Osteoblast (primary cell): ENCODE measurements around the gene PRKAR1B. TPM values are rescaled to one million over a fixed set of nuclear protein-coding genes. Genes with fewer than 3 reads are reported as not detected.
"Not testable (repeated sequence)": the region's sequence is repeated elsewhere in the genome, so short reads cannot be mapped to it uniquely, and the experiment has no call there.

Source experiments
- DNase-seq: peaks from one replicate; pipeline ENCODE4 v3.0.0; 2011; ENCODE audit warnings: low spot score, mixed read lengths; ENCODE audit not compliant: insufficient read length; ENCODE audit errors: missing footprints
- H2AFZ ChIP-seq: 2 replicates; pipeline ENCODE4 v1.6.0; 2011; ENCODE audit warnings: mild to moderate bottlenecking, low read length
- H3K27ac ChIP-seq: 2 replicates; pipeline ENCODE4 v1.5.1; 2011; ENCODE audit warnings: mild to moderate bottlenecking, low read depth, low read length, moderate library complexity
- H3K27me3 ChIP-seq: 2 replicates; pipeline ENCODE4 v1.6.0; 2012; ENCODE audit warnings: mild to moderate bottlenecking, control low read depth, inconsistent platforms, low read length, moderate library complexity; ENCODE audit not compliant: insufficient read depth
- H3K36me3 ChIP-seq: 2 replicates; pipeline ENCODE4 v1.5.1; 2011; ENCODE audit warnings: mild to moderate bottlenecking, low read length, control low read depth, moderate library complexity; ENCODE audit not compliant: insufficient read depth
- H3K4me1 ChIP-seq: 2 replicates; pipeline ENCODE4 v1.5.1; 2011; ENCODE audit warnings: mild to moderate bottlenecking, low read length, control low read depth, moderate library complexity; ENCODE audit not compliant: insufficient read depth
- H3K4me2 ChIP-seq: 2 replicates; pipeline ENCODE4 v1.6.0; 2011; ENCODE audit warnings: mild to moderate bottlenecking, low read length; ENCODE audit not compliant: insufficient read depth
- H3K4me3 ChIP-seq: fragments of 200-600 bp; sonication (generic); 3 replicates; pipeline ENCODE4 v1.5.1; 2012; ENCODE audit warnings: mild to moderate bottlenecking, low read length, inconsistent platforms; ENCODE audit not compliant: insufficient read depth
- H3K79me2 ChIP-seq: 2 replicates; pipeline ENCODE4 v1.6.0; 2012; ENCODE audit warnings: mild to moderate bottlenecking, low read length, control low read depth, inconsistent platforms; ENCODE audit not compliant: insufficient read depth
- H3K9me3 ChIP-seq: 2 replicates; pipeline ENCODE4 v1.5.1; 2011; ENCODE audit warnings: low read depth, low read length, control low read depth
- H4K20me1 ChIP-seq: 2 replicates; pipeline ENCODE4 v1.6.0; 2012; ENCODE audit warnings: mild to moderate bottlenecking, low read length, control low read depth; ENCODE audit not compliant: insufficient read depth
- CTCF ChIP-seq: IDR thresholded peaks from 2 replicates; pipeline ENCODE4 v1.5.1; 2011; ENCODE audit warnings: mild to moderate bottlenecking, low read depth, low read length, moderate library complexity; ENCODE audit errors: extremely low read depth
- total RNA-seq: library from RNA; depleted of rRNA; stranded (reverse); fragments of >200 nt; gene quantifications from 2 replicates; pipeline ENCODE4 v1.2.3, GENCODE V29; 2012

Gene PRKAR1B
- total RNA-seq, 1 donor: 6.5 TPM

- no peak overlapping the region for H3K4me3 ChIP-seq
- no peak overlapping the region for H3K27ac ChIP-seq
- no peak overlapping the region for H2AFZ ChIP-seq
- H3K36me3 ChIP-seq: no peaks in the 10 kb centered on the region
- no peak for DNase-seq
- no peak for TF ChIP-seq CTCF
- no peak overlapping the region for H3K4me2 ChIP-seq
- no peaks in the 10 kb centered on the region for H3K9me3 ChIP-seq
- no peaks in the 10 kb centered on the region for H3K79me2 ChIP-seq
- H3K27me3 ChIP-seq: no peaks in the 10 kb centered on the region
- no peaks in the 10 kb centered on the region for H4K20me1 ChIP-seq
- no peaks in the 10 kb centered on the region for H3K4me1 ChIP-seq
Observed at GRCh38 chr7:553636-554111, 173.4 kb downstream of the PRKAR1B start.

GRCh38 chr7:552868-553635, 174.0 kb downstream of the PRKAR1B start:
- Histone ChIP-seq H3K4me2 (no peak overlapping the region), H2AFZ (no peak overlapping the region), H3K4me1 (no peaks in the 10 kb centered on the region), H3K4me3 (no peak overlapping the region), H3K36me3 (no peaks in the 10 kb centered on the region), H4K20me1 (no peaks in the 10 kb centered on the region), H3K9me3 (no peaks in the 10 kb centered on the region), H3K27ac (no peak overlapping the region), H3K27me3 (no peaks in the 10 kb centered on the region), H3K79me2 (no peaks in the 10 kb centered on the region)
- DNase-seq: no peak
- no peak for TF ChIP-seq CTCF

GRCh38 chr7:552151-552867, 174.8 kb downstream of the PRKAR1B start:
- not testable (repeated sequence) for H4K20me1 ChIP-seq, H3K27me3 ChIP-seq, H3K4me2 ChIP-seq, H3K9me3 ChIP-seq, H3K36me3 ChIP-seq, H2AFZ ChIP-seq, H3K4me3 ChIP-seq, H3K79me2 ChIP-seq, H3K4me1 ChIP-seq, DNase-seq, H3K27ac ChIP-seq

GRCh38 chr7:551615-551970, 175.5 kb downstream of the PRKAR1B start:
- not testable (repeated sequence) for H3K36me3 ChIP-seq, DNase-seq, H3K9me3 ChIP-seq, H3K79me2 ChIP-seq, H3K4me1 ChIP-seq, H2AFZ ChIP-seq, H3K27me3 ChIP-seq, H4K20me1 ChIP-seq, H3K4me2 ChIP-seq, H3K27ac ChIP-seq, H3K4me3 ChIP-seq
